K562 (cell line): ENCODE data around the gene TMEM217. TPM values are rescaled to one million over a fixed set of nuclear protein-coding genes. Genes with fewer than 3 reads are reported as not detected.
A peak's percentile ranks its signal among the peaks of the same experiment; 100 is the strongest.

Source experiments
- ATF7 ChIP-seq: fragments of 450-650 bp; IDR thresholded peaks from 2 replicates; pipeline ENCODE4 v1.7.1; 2014; ENCODE audit warnings: mild to moderate bottlenecking, moderate library complexity
- ELF2 ChIP-seq: fragments of 250-450 bp; sonication (Bioruptor Pico); IDR thresholded peaks from 2 replicates; pipeline ENCODE4 v1.5.0; 2021; ENCODE audit warnings: mild to moderate bottlenecking
- EWSR1 ChIP-seq: fragments of 450-650 bp; IDR thresholded peaks from 2 replicates; pipeline ENCODE4 v1.6.1; 2018; ENCODE audit warnings: borderline replicate concordance, mild to moderate bottlenecking, low read depth, moderate library complexity; ENCODE audit not compliant: partially characterized antibody
- FOSL1 ChIP-seq: fragments of 200-800 bp; sonication (Bioruptor generic); conservative IDR thresholded peaks from 2 replicates; pipeline ENCODE4 v1.6.1; 2016; ENCODE audit warnings: missing genetic modification characterization, missing compliant biosample characterization
- GABPA ChIP-seq: fragments of 200-800 bp; sonication (Bioruptor generic); conservative IDR thresholded peaks from 2 replicates; pipeline ENCODE4 v1.6.1; 2016; ENCODE audit warnings: low read depth, missing genetic modification characterization, missing compliant biosample characterization
- MIER1 ChIP-seq: fragments of 450-650 bp; IDR thresholded peaks from 2 replicates; pipeline ENCODE4 v1.6.1; 2016; ENCODE audit warnings: antibody characterized with exemption, mild to moderate bottlenecking, low read depth
- RUNX1 ChIP-seq: sonication (generic); IDR thresholded peaks from 2 replicates; pipeline ENCODE4 v1.6.1; 2016; ENCODE audit warnings: antibody characterized with exemption, low read depth
- SMAD3 ChIP-seq: fragments of 450-650 bp; formaldehyde crosslinking; conservative IDR thresholded peaks from 2 replicates; pipeline ENCODE4 v1.4.0; 2020; ENCODE audit warnings: mild to moderate bottlenecking
- TEAD2 ChIP-seq: fragments of 450-650 bp; IDR thresholded peaks from 2 replicates; pipeline ENCODE4 v1.6.1; 2016; ENCODE audit warnings: missing genetic modification characterization, control low read depth, missing compliant biosample characterization
- ZNF217 ChIP-seq: sonication (generic); formaldehyde crosslinking; IDR thresholded peaks from 2 replicates; pipeline ENCODE4 v1.8.0; 2022; ENCODE audit warnings: mild to moderate bottlenecking, missing genetic modification reagents
- ZNF583 ChIP-seq: fragments of 250-450 bp; sonication (Bioruptor Pico); IDR thresholded peaks from 2 replicates; pipeline ENCODE4 v1.4.0; 2020
- ZNF695 ChIP-seq: fragments of 450-650 bp; formaldehyde crosslinking; IDR thresholded peaks from 2 replicates; pipeline ENCODE4 v1.4.0; 2020; ENCODE audit warnings: mild to moderate bottlenecking, moderate library complexity
- ZZZ3 ChIP-seq: fragments of 450-650 bp; IDR thresholded peaks from 2 replicates; pipeline ENCODE4 v1.6.1; 2016; ENCODE audit warnings: antibody characterized with exemption, mild to moderate bottlenecking, moderate library complexity
- polyA plus RNA-seq, 8 experiments: library from polyadenylated mRNA; depleted of rRNA in 4 of 8; stranded (reverse) in 5 of 8; unstranded in 3 of 8; fragments of >200 nt; fragmentation: Nextera tagmentation in 2 of 8; fragmentation: Illumina TruSeq in 1 of 8; extraction: Ambion mirVana in 2 of 8; extraction: Trizol in 1 of 8; gene quantifications; 2 replicates each; pipeline versions ENCODE4 v1.2.1 to v1.2.3, GENCODE V29; 2011 to 2014; ENCODE audit warnings: inconsistent platforms in 1 of 8, missing spikeins in 1 of 8
- total RNA-seq, 7 experiments: library from RNA; depleted of rRNA in 6 of 7; stranded (reverse); fragments of >200 nt in 6 of 7; fragmentation: Illumina TruSeq in 2 of 7; extraction: Trizol in 2 of 7; gene quantifications; 2 replicates each; pipeline versions ENCODE4 v1.2.1 to v1.2.3, GENCODE V29; 2011 to 2021; ENCODE audit warnings: low replicate concordance in 1 of 7
- TF ChIP-seq, protein P1 (sequence below), 2 experiments: fragments of 450-650 bp; conservative IDR thresholded peaks; 2 replicates each; pipeline ENCODE4 v1.6.1; 2017; ENCODE audit warnings: mild to moderate bottlenecking in 2 of 2, moderate library complexity in 2 of 2
- TF ChIP-seq, protein P2 (sequence below): fragments of 200-600 bp; sonication (generic); IDR thresholded peaks from one replicate; pipeline ENCODE4 v1.6.1; 2012; ENCODE audit warnings: mild to moderate bottlenecking, low read depth, low read length, inconsistent platforms

The TMEM217 gene
- total and polyA plus RNA-seq, 9 of the 15 experiments (the other 6 are each of a cell fraction or from before 2014, with no cell fraction given) = 1.3 to 8.0 (median 1.9) TPM

- TF ChIP-seq, protein P1, sequence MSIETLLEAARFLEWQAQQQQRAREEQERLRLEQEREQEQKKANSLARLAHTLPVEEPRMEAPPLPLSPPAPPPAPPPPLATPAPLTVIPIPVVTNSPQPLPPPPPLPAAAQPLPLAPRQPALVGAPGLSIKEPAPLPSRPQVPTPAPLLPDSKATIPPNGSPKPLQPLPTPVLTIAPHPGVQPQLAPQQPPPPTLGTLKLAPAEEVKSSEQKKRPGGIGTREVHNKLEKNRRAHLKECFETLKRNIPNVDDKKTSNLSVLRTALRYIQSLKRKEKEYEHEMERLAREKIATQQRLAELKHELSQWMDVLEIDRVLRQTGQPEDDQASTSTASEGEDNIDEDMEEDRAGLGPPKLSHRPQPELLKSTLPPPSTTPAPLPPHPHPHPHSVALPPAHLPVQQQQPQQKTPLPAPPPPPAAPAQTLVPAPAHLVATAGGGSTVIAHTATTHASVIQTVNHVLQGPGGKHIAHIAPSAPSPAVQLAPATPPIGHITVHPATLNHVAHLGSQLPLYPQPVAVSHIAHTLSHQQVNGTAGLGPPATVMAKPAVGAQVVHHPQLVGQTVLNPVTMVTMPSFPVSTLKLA (conservative IDR thresholded peaks at IDR 0.05) = no peak
- TF ChIP-seq ZNF217 (no peak), RUNX1 (peak; percentile 53; the same call in 1 of the 2 replicates), MIER1 (no peak), ELF2 (CRISPR knock-in tag) (peak; percentile 93), GABPA (tag) (no peak), EWSR1 (no peak), ZZZ3 (no peak), SMAD3 (CRISPR knock-in tag) (peak; percentile 78; the same call in 1 of the 2 replicates), TEAD2 (tag) (no peak), ZNF695 (peak; percentile 73; the same call in 1 of the 2 replicates), ATF7 (0 out of 2 replicates have a peak, but pooled peaks have one; percentile 40), FOSL1 (no peak; the same call in 1 of the 2 replicates), ZNF583 (CRISPR knock-in tag) (peak; percentile 61)
- TF ChIP-seq, protein P2, sequence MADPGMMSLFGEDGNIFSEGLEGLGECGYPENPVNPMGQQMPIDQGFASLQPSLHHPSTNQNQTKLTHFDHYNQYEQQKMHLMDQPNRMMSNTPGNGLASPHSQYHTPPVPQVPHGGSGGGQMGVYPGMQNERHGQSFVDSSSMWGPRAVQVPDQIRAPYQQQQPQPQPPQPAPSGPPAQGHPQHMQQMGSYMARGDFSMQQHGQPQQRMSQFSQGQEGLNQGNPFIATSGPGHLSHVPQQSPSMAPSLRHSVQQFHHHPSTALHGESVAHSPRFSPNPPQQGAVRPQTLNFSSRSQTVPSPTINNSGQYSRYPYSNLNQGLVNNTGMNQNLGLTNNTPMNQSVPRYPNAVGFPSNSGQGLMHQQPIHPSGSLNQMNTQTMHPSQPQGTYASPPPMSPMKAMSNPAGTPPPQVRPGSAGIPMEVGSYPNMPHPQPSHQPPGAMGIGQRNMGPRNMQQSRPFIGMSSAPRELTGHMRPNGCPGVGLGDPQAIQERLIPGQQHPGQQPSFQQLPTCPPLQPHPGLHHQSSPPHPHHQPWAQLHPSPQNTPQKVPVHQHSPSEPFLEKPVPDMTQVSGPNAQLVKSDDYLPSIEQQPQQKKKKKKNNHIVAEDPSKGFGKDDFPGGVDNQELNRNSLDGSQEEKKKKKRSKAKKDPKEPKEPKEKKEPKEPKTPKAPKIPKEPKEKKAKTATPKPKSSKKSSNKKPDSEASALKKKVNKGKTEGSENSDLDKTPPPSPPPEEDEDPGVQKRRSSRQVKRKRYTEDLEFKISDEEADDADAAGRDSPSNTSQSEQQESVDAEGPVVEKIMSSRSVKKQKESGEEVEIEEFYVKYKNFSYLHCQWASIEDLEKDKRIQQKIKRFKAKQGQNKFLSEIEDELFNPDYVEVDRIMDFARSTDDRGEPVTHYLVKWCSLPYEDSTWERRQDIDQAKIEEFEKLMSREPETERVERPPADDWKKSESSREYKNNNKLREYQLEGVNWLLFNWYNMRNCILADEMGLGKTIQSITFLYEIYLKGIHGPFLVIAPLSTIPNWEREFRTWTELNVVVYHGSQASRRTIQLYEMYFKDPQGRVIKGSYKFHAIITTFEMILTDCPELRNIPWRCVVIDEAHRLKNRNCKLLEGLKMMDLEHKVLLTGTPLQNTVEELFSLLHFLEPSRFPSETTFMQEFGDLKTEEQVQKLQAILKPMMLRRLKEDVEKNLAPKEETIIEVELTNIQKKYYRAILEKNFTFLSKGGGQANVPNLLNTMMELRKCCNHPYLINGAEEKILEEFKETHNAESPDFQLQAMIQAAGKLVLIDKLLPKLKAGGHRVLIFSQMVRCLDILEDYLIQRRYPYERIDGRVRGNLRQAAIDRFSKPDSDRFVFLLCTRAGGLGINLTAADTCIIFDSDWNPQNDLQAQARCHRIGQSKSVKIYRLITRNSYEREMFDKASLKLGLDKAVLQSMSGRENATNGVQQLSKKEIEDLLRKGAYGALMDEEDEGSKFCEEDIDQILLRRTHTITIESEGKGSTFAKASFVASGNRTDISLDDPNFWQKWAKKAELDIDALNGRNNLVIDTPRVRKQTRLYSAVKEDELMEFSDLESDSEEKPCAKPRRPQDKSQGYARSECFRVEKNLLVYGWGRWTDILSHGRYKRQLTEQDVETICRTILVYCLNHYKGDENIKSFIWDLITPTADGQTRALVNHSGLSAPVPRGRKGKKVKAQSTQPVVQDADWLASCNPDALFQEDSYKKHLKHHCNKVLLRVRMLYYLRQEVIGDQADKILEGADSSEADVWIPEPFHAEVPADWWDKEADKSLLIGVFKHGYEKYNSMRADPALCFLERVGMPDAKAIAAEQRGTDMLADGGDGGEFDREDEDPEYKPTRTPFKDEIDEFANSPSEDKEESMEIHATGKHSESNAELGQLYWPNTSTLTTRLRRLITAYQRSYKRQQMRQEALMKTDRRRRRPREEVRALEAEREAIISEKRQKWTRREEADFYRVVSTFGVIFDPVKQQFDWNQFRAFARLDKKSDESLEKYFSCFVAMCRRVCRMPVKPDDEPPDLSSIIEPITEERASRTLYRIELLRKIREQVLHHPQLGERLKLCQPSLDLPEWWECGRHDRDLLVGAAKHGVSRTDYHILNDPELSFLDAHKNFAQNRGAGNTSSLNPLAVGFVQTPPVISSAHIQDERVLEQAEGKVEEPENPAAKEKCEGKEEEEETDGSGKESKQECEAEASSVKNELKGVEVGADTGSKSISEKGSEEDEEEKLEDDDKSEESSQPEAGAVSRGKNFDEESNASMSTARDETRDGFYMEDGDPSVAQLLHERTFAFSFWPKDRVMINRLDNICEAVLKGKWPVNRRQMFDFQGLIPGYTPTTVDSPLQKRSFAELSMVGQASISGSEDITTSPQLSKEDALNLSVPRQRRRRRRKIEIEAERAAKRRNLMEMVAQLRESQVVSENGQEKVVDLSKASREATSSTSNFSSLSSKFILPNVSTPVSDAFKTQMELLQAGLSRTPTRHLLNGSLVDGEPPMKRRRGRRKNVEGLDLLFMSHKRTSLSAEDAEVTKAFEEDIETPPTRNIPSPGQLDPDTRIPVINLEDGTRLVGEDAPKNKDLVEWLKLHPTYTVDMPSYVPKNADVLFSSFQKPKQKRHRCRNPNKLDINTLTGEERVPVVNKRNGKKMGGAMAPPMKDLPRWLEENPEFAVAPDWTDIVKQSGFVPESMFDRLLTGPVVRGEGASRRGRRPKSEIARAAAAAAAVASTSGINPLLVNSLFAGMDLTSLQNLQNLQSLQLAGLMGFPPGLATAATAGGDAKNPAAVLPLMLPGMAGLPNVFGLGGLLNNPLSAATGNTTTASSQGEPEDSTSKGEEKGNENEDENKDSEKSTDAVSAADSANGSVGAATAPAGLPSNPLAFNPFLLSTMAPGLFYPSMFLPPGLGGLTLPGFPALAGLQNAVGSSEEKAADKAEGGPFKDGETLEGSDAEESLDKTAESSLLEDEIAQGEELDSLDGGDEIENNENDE = peak; percentile 34
Observed at GRCh38 chr6:37175332-37176267, 82.3 kb downstream of the TMEM217 start (continued).
